Measurements from ENCODE around the gene CDIPT.
A peak's percentile ranks its signal among the peaks of the same experiment; 100 is the strongest.

DNA sequence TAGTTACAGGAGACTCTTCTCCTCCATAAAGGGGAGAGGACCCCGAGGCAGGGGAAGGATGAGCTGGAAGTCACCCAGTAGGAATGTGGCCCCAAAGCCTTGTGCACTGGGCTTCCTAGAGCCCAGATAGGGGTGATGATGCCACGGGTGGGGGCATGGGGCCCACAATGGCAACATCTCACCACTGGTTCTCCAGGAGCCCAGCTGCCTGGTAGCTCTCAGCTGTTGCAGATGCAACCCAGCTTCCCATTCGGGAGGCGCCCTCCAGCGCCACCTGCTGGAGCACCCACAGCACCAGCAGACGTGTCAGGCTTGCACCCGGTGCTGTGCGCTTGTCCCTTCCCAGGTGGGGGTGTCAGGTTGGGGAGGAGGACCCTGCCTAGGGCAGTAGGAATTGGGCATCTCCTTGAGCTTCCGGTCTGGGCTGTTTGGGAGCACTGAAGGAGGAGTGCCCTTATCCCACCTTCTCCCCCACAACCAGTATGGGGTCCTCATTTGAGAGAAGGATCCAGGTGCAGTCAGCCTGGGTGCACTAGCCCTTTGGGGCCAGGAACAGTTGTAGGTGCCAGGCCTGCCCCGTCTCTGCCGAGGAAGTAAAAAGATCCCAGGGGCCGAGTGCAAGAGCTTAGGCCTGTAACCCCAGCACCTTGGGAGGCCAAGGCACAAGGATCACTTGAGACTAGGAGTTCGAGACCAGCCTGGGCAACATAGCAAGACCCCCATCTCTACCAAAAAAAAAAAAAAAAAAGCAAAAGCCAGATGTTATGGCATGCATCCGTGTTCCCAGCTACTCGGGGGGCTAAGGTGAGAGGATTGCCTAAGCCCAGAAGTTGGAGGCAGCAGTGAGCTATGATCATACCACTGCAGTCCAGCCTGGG is 14.4 kb downstream of the CDIPT start:
- TF ChIP-seq, protein P1, sequence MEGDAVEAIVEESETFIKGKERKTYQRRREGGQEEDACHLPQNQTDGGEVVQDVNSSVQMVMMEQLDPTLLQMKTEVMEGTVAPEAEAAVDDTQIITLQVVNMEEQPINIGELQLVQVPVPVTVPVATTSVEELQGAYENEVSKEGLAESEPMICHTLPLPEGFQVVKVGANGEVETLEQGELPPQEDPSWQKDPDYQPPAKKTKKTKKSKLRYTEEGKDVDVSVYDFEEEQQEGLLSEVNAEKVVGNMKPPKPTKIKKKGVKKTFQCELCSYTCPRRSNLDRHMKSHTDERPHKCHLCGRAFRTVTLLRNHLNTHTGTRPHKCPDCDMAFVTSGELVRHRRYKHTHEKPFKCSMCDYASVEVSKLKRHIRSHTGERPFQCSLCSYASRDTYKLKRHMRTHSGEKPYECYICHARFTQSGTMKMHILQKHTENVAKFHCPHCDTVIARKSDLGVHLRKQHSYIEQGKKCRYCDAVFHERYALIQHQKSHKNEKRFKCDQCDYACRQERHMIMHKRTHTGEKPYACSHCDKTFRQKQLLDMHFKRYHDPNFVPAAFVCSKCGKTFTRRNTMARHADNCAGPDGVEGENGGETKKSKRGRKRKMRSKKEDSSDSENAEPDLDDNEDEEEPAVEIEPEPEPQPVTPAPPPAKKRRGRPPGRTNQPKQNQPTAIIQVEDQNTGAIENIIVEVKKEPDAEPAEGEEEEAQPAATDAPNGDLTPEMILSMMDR (conservative IDR thresholded peaks at IDR 0.05; ENCODE audit: low read length), result peak; percentile 92
- no peak for TF ChIP-seq EZH2phosphoT487 (IDR thresholded peaks at IDR 0.05; ENCODE audit: borderline replicate concordance)
